BLaER1 treated with 17β-estradiol and CSF1 and Interleukin-3, amounts not matched to agents 10 nM and 100 nM (cell line): ENCODE measurements around the gene NOC2L.
"Not testable (repeated sequence)": the region's sequence is repeated elsewhere in the genome, so short reads cannot be mapped to it uniquely, and the experiment has no call there.

Experiments
- H3K27ac ChIP-seq, 11 experiments: shearing (Covaris generic); formaldehyde crosslinking; 2 replicates each; pipeline ENCODE4 v1.8.1; 2022
- H3K27me3 ChIP-seq, 11 experiments: shearing (Covaris generic); formaldehyde crosslinking; 2 replicates each; pipeline ENCODE4 v1.8.1; 2022
- H3K36me3 ChIP-seq, 11 experiments: shearing (Covaris generic); formaldehyde crosslinking; 2 replicates each; pipeline ENCODE4 v1.8.1; 2022
- H3K4me1 ChIP-seq, 10 experiments: shearing (Covaris generic); formaldehyde crosslinking; 2 replicates each; pipeline ENCODE4 v1.8.1; 2022
- H3K4me2 ChIP-seq, 11 experiments: shearing (Covaris generic); formaldehyde crosslinking; 2 replicates each; pipeline ENCODE4 v1.8.1; 2022
- H3K4me3 ChIP-seq, 10 experiments: shearing (Covaris generic); formaldehyde crosslinking; 2 replicates each; pipeline ENCODE4 v1.8.1; 2022
- H3K9ac ChIP-seq, 11 experiments: shearing (Covaris generic); formaldehyde crosslinking; 2 replicates each; pipeline ENCODE4 v1.8.1; 2022
- H3K9me3 ChIP-seq, 11 experiments: shearing (Covaris generic); formaldehyde crosslinking; replicated peaks in 1 of 11; 2 replicates each; pipeline ENCODE4 v1.8.1; 2022
- H4K20me1 ChIP-seq, 11 experiments: shearing (Covaris generic); formaldehyde crosslinking; 2 replicates each; pipeline ENCODE4 v1.8.1; 2022
- Cebpa-rat ChIP-seq, 11 experiments: shearing (Covaris generic); IDR thresholded peaks; 2 replicates each; pipeline ENCODE4 v1.8.1; 2022

The NOC2L gene

GRCh38 chr1:955474-955873 lies 3.6 kb downstream of the NOC2L start:
- H3K9ac ChIP-seq, result peak overlapping the region in 4 of 11 experiments; percentile 10 to 57 (median 26); a peak in 4 of 22 replicates
- H3K9me3 ChIP-seq, result no peaks in the 10 kb centered on the region
- H3K27ac ChIP-seq, result no peak overlapping the region
- peaks cover 6 to 11% (median 7%) of the 10 kb centered on the region in 11 experiments; a peak in 18 of 22 replicates for H3K27me3 ChIP-seq
- H3K4me1 ChIP-seq, result peaks cover 39 to 48% (median 45%) of the 10 kb centered on the region in 10 experiments
- peaks cover 56 to 72% (median 69%) of the 10 kb centered on the region in 11 experiments for H3K36me3 ChIP-seq
- no peak for TF ChIP-seq Cebpa-rat (IDR thresholded peaks at IDR 0.05)
- peak overlapping the region in 8 of 11 experiments; percentile 4 to 99 (median 94); a peak in 14 of 22 replicates for H3K4me2 ChIP-seq
- H3K4me3 ChIP-seq, result no peak overlapping the region
- peaks cover 6 to 85% (median 83%) of the 10 kb centered on the region in 11 experiments; a peak in 21 of 22 replicates for H4K20me1 ChIP-seq

GRCh38 chr1:954927-955326 lies 4.1 kb downstream of the NOC2L start:
- TF ChIP-seq Cebpa-rat (IDR thresholded peaks at IDR 0.05), result no peak
- H3K9me3 ChIP-seq, result no peaks in the 10 kb centered on the region

GRCh38 chr1:953524-954320 lies 5.3 kb downstream of the NOC2L start:
- TF ChIP-seq Cebpa-rat (IDR thresholded peaks at IDR 0.05), result no peak
- H3K4me1 ChIP-seq, result peaks cover 30 to 39% (median 35%) of the 10 kb centered on the region in 10 experiments
- H3K36me3 ChIP-seq, result peaks cover 73 to 90% (median 87%) of the 10 kb centered on the region in 11 experiments
- H3K27me3 ChIP-seq, result no peaks in the 10 kb centered on the region
- H3K27ac ChIP-seq, result no peak overlapping the region
- H4K20me1 ChIP-seq, result peaks cover 19 to 100% (median 99%) of the 10 kb centered on the region in 11 experiments; a peak in 21 of 22 replicates
- H3K9me3 ChIP-seq, result no peaks in the 10 kb centered on the region
- H3K4me3 ChIP-seq, result no peak overlapping the region
- no peak overlapping the region for H3K9ac ChIP-seq
- H3K4me2 ChIP-seq, result no peak overlapping the region

More at GRCh38 chr1:954927-955326, 4.1 kb downstream of the NOC2L start:
- peaks cover 37 to 45% (median 42%) of the 10 kb centered on the region in 10 experiments for H3K4me1 ChIP-seq
- H3K4me2 ChIP-seq, result peak overlapping the region in 5 of 11 experiments; percentile 54 to 99 (median 96); a peak in 8 of 22 replicates
- peaks cover 61 to 78% (median 75%) of the 10 kb centered on the region in 11 experiments for H3K36me3 ChIP-seq
- H3K4me3 ChIP-seq, result no peak overlapping the region
- H3K27me3 ChIP-seq, result peaks cover 6 to 7% (median 7%) of the 10 kb centered on the region in 11 experiments; a peak in 18 of 22 replicates
- H3K27ac ChIP-seq, result no peak overlapping the region
- peaks cover 12 to 90% (median 88%) of the 10 kb centered on the region in 11 experiments; a peak in 21 of 22 replicates for H4K20me1 ChIP-seq
- peak overlapping the region in 2 of 11 experiments; percentile 15 to 57; a peak in 2 of 22 replicates for H3K9ac ChIP-seq

GRCh38 chr1:952603-953002 lies 6.5 kb downstream of the NOC2L start:
- Histone ChIP-seq H3K4me3 (no peak overlapping the region), H3K36me3 (peaks cover 85 to 100% (median 98%) of the 10 kb centered on the region in 11 experiments), H3K27ac (no peak overlapping the region), H4K20me1 (peaks cover 19 to 100% (median 100%) of the 10 kb centered on the region in 11 experiments; a peak in 21 of 22 replicates), H3K9ac (no peak overlapping the region), H3K4me2 (no peak overlapping the region), H3K27me3 (no peaks in the 10 kb centered on the region), H3K4me1 (peaks cover 22 to 29% (median 26%) of the 10 kb centered on the region in 10 experiments), H3K9me3 (no peaks in the 10 kb centered on the region)
- no peak for TF ChIP-seq Cebpa-rat (IDR thresholded peaks at IDR 0.05)

GRCh38 chr1:952201-952600 lies 6.9 kb downstream of the NOC2L start:
- Histone ChIP-seq H3K36me3 (peaks cover 89 to 100% (median 100%) of the 10 kb centered on the region in 11 experiments), H3K4me1 (peaks cover 18 to 25% (median 22%) of the 10 kb centered on the region in 10 experiments; a peak in 19 of 20 replicates), H3K9me3 (no peaks in the 10 kb centered on the region), H3K9ac (no peak overlapping the region), H4K20me1 (peaks cover 19 to 100% (median 100%) of the 10 kb centered on the region in 11 experiments; a peak in 21 of 22 replicates), H3K27ac (no peak overlapping the region), H3K4me2 (no peak overlapping the region), H3K27me3 (no peaks in the 10 kb centered on the region), H3K4me3 (no peak overlapping the region)
- no peak for TF ChIP-seq Cebpa-rat (IDR thresholded peaks at IDR 0.05)

- TF ChIP-seq Cebpa-rat (IDR thresholded peaks at IDR 0.05), result no peak
- no peaks in the 10 kb centered on the region for H3K9me3 ChIP-seq
- 0 out of 22 replicates have a peak, but pooled peaks cover 0 to under 1% (median 0%) of the 10 kb centered on the region in 11 experiments for H3K27me3 ChIP-seq
- peaks cover 88 to 100% (median 100%) of the 10 kb centered on the region in 11 experiments for H3K36me3 ChIP-seq
- H4K20me1 ChIP-seq, result peaks cover 19 to 100% (median 100%) of the 10 kb centered on the region in 11 experiments; a peak in 21 of 22 replicates
- no peak overlapping the region for H3K27ac ChIP-seq
- no peak overlapping the region for H3K4me3 ChIP-seq
- no peak overlapping the region for H3K9ac ChIP-seq
- H3K4me2 ChIP-seq, result no peak overlapping the region
- peaks cover 9 to 17% (median 14%) of the 10 kb centered on the region in 10 experiments; a peak in 18 of 20 replicates for H3K4me1 ChIP-seq
Observed at GRCh38 chr1:951364-951763, 7.7 kb downstream of the NOC2L start.

GRCh38 chr1:950881-951280 lies 8.2 kb downstream of the NOC2L start:
- peaks cover 92 to 100% (median 100%) of the 10 kb centered on the region in 11 experiments for H3K36me3 ChIP-seq

GRCh38 chr1:950268-950667 lies 8.8 kb downstream of the NOC2L start:
- Histone ChIP-seq H3K27me3 (peaks cover 0 to 11% (median 0%) of the 10 kb centered on the region in 11 experiments; a peak in 5 of 22 replicates), H3K36me3 (peaks cover 98 to 100% (median 100%) of the 10 kb centered on the region in 11 experiments), H3K27ac (no peak overlapping the region), H3K9ac (no peak overlapping the region), H3K4me2 (no peak overlapping the region), H3K9me3 (no peaks in the 10 kb centered on the region), H4K20me1 (peaks cover 19 to 100% (median 100%) of the 10 kb centered on the region in 11 experiments; a peak in 21 of 22 replicates), H3K4me3 (no peak overlapping the region), H3K4me1 (peaks cover 6 to 17% (median 12%) of the 10 kb centered on the region in 10 experiments)
- no peak for TF ChIP-seq Cebpa-rat (IDR thresholded peaks at IDR 0.05)

More at GRCh38 chr1:950881-951280, 8.2 kb downstream of the NOC2L start:
- Histone ChIP-seq H3K9me3 (no peaks in the 10 kb centered on the region), H3K4me2 (no peak overlapping the region), H3K4me3 (no peak overlapping the region), H3K4me1 (peaks cover 7 to 17% (median 12%) of the 10 kb centered on the region in 10 experiments; a peak in 19 of 20 replicates), H3K9ac (no peak overlapping the region), H3K27me3 (peaks cover 0 to 5% (median 0%) of the 10 kb centered on the region in 11 experiments; a peak in 1 of 22 replicates), H4K20me1 (peaks cover 19 to 100% (median 100%) of the 10 kb centered on the region in 11 experiments; a peak in 21 of 22 replicates), H3K27ac (no peak overlapping the region)
- no peak for TF ChIP-seq Cebpa-rat (IDR thresholded peaks at IDR 0.05)

- Histone ChIP-seq H3K36me3 (peaks cover 85 to 98% (median 94%) of the 10 kb centered on the region in 11 experiments), H3K9ac (no peak overlapping the region)
Observed at GRCh38 chr1:947958-948357, 11.1 kb downstream of the NOC2L start.

GRCh38 chr1:946811-947210 lies 12.2 kb downstream of the NOC2L start:
- H3K9ac ChIP-seq, H3K9me3 ChIP-seq, H3K27ac ChIP-seq, H3K4me3 ChIP-seq, H3K4me2 ChIP-seq: not testable (repeated sequence)
- H3K36me3 ChIP-seq, result peaks cover 73 to 86% (median 82%) of the 10 kb centered on the region in 11 experiments
- H3K4me1 ChIP-seq, result peaks cover 11 to 41% (median 34%) of the 10 kb centered on the region in 10 experiments; a peak in 19 of 20 replicates
- peaks cover 28 to 46% (median 33%) of the 10 kb centered on the region in 11 experiments for H3K27me3 ChIP-seq
- peaks cover 34 to 100% (median 99%) of the 10 kb centered on the region in 11 experiments; a peak in 21 of 22 replicates for H4K20me1 ChIP-seq

More at GRCh38 chr1:947958-948357, 11.1 kb downstream of the NOC2L start:
- H3K27ac ChIP-seq, result no peak overlapping the region
- no peak for TF ChIP-seq Cebpa-rat (IDR thresholded peaks at IDR 0.05)
- H3K9me3 ChIP-seq, result no peaks in the 10 kb centered on the region
- peaks cover 17 to 34% (median 22%) of the 10 kb centered on the region in 11 experiments for H3K27me3 ChIP-seq
- peaks cover 34 to 100% (median 100%) of the 10 kb centered on the region in 11 experiments; a peak in 21 of 22 replicates for H4K20me1 ChIP-seq
- H3K4me1 ChIP-seq, result peaks cover 1 to 30% (median 24%) of the 10 kb centered on the region in 10 experiments; a peak in 19 of 20 replicates
- no peak overlapping the region for H3K4me2 ChIP-seq
- no peak overlapping the region for H3K4me3 ChIP-seq
